Adrenal gland (tissue), 5 donors: ENCODE data around the gene STX8.

Experiments
- CTCF ChIP-seq, 6 experiments: fragments of 450-650 bp in 4 of 6; fragments of 200-600 bp in 2 of 6; sonication (generic) in 1 of 6; IDR thresholded peaks; 1 replicate in 5 of 6; 2 replicates in 1 of 6; pipeline versions ENCODE4 v1.5.1 to v1.8.0; 2016 to 2021; ENCODE audit warnings: antibody characterized with exemption in 6 of 6, mild to moderate bottlenecking in 2 of 6, moderate library complexity in 1 of 6
- POLR2A ChIP-seq, 2 donors: fragments of 450-650 bp; IDR thresholded peaks; one replicate each; pipeline ENCODE4 v1.6.1; 2017; ENCODE audit warnings: antibody characterized with exemption in 2 of 2, mild to moderate bottlenecking in 2 of 2, moderate library complexity in 1 of 2
- donor health status: DM: no; HTN: no; CAD: no.

DNA sequence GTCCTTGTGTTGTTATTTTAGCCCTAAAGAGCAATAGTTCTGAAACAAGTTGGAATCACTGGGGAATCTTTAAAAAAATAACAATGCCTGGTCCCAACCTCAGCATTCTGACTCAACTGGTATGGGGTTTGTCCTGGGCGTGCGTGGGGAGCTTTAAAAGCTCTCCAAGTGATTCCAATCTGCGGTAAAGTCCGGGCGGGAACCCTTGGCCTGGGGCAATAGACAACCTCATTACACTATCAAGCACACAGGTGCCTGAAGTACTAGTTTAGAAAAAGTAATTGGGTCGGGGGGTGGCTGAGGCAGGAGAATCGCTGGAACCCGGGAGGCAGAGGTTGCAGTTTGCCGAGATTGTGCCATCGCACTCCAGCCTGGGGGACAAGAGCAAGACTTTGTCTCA, 4.4 kb downstream of the STX8 start:
- TF ChIP-seq CTCF (IDR thresholded peaks at IDR 0.05) (no peak), POLR2A (IDR thresholded peaks at IDR 0.05) (no peak)
